NCI-H2081 treated with DMSO at 0.1 percent for 48 hours (cell line): ENCODE data around the gene TRIP13.
"Not testable (repeated sequence)": the region's sequence is repeated elsewhere in the genome, so short reads cannot be mapped to it uniquely, and the experiment has no call there.

Experiments
- DNase-seq: peaks from one replicate; lab custom pipeline; 2025; lab: John Stamatoyannopoulos, UW

Gene TRIP13

GRCh38 chr5:892394-893136 lies at the start of gene TRIP13, which contains the start of gene BRD9:
TSS of gene TRIP13 (plus strand) at chr5:892884. CDS start at chr5:892999, 115 bp downstream.
TSS of gene BRD9 (minus strand) at chr5:892801. CDS start at chr5:892657, 144 bp downstream.
- peak; percentile 26 for DNase-seq

- DNase-seq, result not testable (repeated sequence)
Observed at GRCh38 chr5:843371-843770, 49.3 kb upstream of the TRIP13 start.

- DNase-seq, result not testable (repeated sequence)
Observed at GRCh38 chr5:843926-844325, 48.8 kb upstream of the TRIP13 start.

GRCh38 chr5:844426-844825 lies 48.3 kb upstream of the TRIP13 start:
- not testable (repeated sequence) for DNase-seq

- DNase-seq, result not testable (repeated sequence)
Observed at GRCh38 chr5:845031-845675, 47.5 kb upstream of the TRIP13 start.

- not testable (repeated sequence) for DNase-seq
Observed at GRCh38 chr5:845676-846601, 46.7 kb upstream of the TRIP13 start.

GRCh38 chr5:846602-847091 lies 46.0 kb upstream of the TRIP13 start:
- DNase-seq, result not testable (repeated sequence)

- DNase-seq, result not testable (repeated sequence)
Observed at GRCh38 chr5:847212-847611, 45.5 kb upstream of the TRIP13 start.

GRCh38 chr5:847736-848135 lies 44.9 kb upstream of the TRIP13 start:
- DNase-seq, result not testable (repeated sequence)

GRCh38 chr5:848671-849111 lies 44.0 kb upstream of the TRIP13 start:
- DNase-seq, result no peak

GRCh38 chr5:849651-850301 lies 42.9 kb upstream of the TRIP13 start:
- DNase-seq, result no peak

- no peak for DNase-seq
Observed at GRCh38 chr5:850511-851006, 42.1 kb upstream of the TRIP13 start, which contains the start of gene ZDHHC11. TSS of gene ZDHHC11 (minus strand) at chr5:850986. CDS start at chr5:850602, 384 bp downstream.

GRCh38 chr5:851076-851475 lies 41.6 kb upstream of the TRIP13 start:
- DNase-seq, result no peak

GRCh38 chr5:851553-851952 lies 41.1 kb upstream of the TRIP13 start:
- no peak for DNase-seq

- DNase-seq, result no peak
Observed at GRCh38 chr5:852018-852417, 40.7 kb upstream of the TRIP13 start.

- DNase-seq, result no peak
Observed at GRCh38 chr5:852431-853401, 40.0 kb upstream of the TRIP13 start.

GRCh38 chr5:853416-854090 lies 39.1 kb upstream of the TRIP13 start:
- not testable (repeated sequence) for DNase-seq

GRCh38 chr5:854217-854616 lies 38.5 kb upstream of the TRIP13 start:
- no peak for DNase-seq
